GM10266 (cell line): ENCODE measurements around the gene P2RY2.

ENCODE experiments used
- DNase-seq: peaks from one replicate; pipeline ENCODE4 v3.0.0; 2012; ENCODE audit errors: extremely low spot score
- CTCF ChIP-seq: IDR thresholded peaks from 2 replicates; pipeline ENCODE4 v1.5.1; 2012; ENCODE audit warnings: mild to moderate bottlenecking, low read depth; ENCODE audit not compliant: control insufficient read depth, insufficient read depth; ENCODE audit errors: missing control alignments

The P2RY2 gene

DNA sequence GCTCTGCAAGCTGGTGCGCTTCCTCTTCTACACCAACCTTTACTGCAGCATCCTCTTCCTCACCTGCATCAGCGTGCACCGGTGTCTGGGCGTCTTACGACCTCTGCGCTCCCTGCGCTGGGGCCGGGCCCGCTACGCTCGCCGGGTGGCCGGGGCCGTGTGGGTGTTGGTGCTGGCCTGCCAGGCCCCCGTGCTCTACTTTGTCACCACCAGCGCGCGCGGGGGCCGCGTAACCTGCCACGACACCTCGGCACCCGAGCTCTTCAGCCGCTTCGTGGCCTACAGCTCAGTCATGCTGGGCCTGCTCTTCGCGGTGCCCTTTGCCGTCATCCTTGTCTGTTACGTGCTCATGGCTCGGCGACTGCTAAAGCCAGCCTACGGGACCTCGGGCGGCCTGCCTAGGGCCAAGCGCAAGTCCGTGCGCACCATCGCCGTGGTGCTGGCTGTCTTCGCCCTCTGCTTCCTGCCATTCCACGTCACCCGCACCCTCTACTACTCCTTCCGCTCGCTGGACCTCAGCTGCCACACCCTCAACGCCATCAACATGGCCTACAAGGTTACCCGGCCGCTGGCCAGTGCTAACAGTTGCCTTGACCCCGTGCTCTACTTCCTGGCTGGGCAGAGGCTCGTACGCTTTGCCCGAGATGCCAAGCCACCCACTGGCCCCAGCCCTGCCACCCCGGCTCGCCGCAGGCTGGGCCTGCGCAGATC lies 16.5 kb downstream of the P2RY2 start:
- DNase-seq: no peak
- no peak for TF ChIP-seq CTCF

- TF ChIP-seq CTCF: no peak
- DNase-seq: no peak
Observed at GRCh38 chr11:73235236-73235786, 17.2 kb downstream of the P2RY2 start.

DNA sequence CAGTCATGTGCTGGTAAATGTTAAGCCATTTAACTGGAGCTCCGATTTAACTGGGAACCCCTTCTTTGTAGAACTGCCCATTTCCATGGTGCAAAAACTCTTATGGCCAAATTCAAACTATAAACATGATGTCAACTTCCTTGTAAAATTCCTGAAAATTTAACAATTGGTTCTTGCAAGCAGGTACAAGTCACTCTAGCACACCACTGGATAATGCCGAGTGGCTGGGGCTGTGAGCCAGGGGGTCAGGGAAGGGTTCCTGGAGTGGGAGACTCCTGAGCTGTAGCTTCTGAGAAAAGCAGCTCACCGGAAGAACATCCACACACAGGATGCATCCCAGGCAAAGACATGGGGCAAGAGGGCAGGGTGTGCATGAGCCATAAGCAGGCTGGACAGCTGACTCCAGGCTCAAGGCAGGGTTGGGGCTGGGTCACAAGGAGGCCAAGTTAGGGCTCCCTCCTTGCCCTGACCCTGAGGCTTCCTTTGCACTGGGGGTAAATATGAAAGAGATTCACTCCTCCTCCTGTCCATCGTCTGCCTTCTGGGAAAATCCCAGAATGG lies 18.2 kb downstream of the P2RY2 start:
- TF ChIP-seq CTCF: no peak
- no peak for DNase-seq

DNA sequence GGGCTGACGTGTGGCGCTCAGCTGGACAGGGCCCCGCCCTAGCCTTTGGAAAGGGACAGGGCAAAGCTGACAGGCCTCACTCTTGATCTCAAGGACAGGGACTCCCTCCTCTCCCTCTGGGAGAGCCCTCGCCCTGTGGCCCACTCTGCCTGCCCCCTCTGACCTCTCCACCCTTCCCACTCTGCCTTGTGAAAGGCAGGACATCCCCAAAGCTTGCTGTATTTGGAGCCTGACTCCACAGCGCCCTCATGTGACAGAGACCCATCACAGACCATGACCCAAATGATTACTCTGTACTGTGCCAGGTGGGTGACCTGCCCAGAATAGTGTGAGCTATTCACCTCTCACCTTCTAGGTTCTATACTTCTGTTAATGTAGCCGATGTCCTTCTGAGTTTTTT lies 18.8 kb downstream of the P2RY2 start:
- peak; percentile 84 for DNase-seq
- TF ChIP-seq CTCF: peak; percentile 72

GRCh38 chr11:73237471-73238290 lies 19.6 kb downstream of the P2RY2 start:
- DNase-seq: no peak
- no peak for TF ChIP-seq CTCF

DNA sequence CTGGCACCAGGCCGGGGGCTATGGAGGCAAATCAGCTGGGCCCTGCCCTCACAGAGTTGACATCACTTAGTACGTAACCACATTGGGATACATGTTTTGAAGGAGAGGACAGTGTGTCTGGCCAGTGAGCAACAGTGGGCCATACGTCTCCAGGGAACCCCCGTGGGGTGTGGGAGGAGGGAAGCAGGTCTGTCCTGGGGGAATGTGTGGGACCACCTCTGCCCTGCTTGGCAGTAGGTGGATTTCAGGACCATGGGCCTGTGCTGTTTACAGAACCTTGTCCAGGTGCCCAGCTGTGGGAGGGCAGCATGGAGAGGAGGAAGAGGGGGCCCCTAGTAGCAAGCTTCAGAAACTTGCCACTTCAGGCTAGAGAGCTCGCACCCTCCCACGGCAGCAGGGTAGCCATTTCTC lies 21.0 kb downstream of the P2RY2 start:
- TF ChIP-seq CTCF: no peak
- DNase-seq: no peak

GRCh38 chr11:73239571-73240189 lies 21.6 kb downstream of the P2RY2 start:
- no peak for TF ChIP-seq CTCF
- DNase-seq: no peak
